Upper lobe of left lung (tissue), 4 donors: ENCODE data around the gene SDR39U1.

Source experiments
- POLR2A ChIP-seq, 4 donors: fragments of 450-650 bp; IDR thresholded peaks; one replicate each; pipeline ENCODE4 v1.5.1; 2016 to 2017; ENCODE audit warnings: antibody characterized with exemption in 4 of 4, mild to moderate bottlenecking in 2 of 4
- POLR2AphosphoS5 ChIP-seq, 2 donors: sonication (generic); formaldehyde crosslinking; IDR thresholded peaks; one replicate each; pipeline ENCODE4 v1.5.1; 2017; ENCODE audit warnings: antibody characterized with exemption in 2 of 2
- TF ChIP-seq, protein P1 (sequence below), 6 experiments: fragments of 450-650 bp in 4 of 6; fragments of 200-600 bp in 2 of 6; sonication (generic) in 2 of 6; IDR thresholded peaks; one replicate each; pipeline ENCODE4 v1.5.1; 2016 to 2019; ENCODE audit warnings: antibody characterized with exemption in 6 of 6

GRCh38 chr14:24430682-24431568 lies 11.7 kb downstream of the SDR39U1 start:
- TF ChIP-seq POLR2AphosphoS5 (IDR thresholded peaks at IDR 0.05) (peak in 1 of 2 donors; percentile 39), POLR2A (IDR thresholded peaks at IDR 0.05) (no peak)
- TF ChIP-seq, protein P1, sequence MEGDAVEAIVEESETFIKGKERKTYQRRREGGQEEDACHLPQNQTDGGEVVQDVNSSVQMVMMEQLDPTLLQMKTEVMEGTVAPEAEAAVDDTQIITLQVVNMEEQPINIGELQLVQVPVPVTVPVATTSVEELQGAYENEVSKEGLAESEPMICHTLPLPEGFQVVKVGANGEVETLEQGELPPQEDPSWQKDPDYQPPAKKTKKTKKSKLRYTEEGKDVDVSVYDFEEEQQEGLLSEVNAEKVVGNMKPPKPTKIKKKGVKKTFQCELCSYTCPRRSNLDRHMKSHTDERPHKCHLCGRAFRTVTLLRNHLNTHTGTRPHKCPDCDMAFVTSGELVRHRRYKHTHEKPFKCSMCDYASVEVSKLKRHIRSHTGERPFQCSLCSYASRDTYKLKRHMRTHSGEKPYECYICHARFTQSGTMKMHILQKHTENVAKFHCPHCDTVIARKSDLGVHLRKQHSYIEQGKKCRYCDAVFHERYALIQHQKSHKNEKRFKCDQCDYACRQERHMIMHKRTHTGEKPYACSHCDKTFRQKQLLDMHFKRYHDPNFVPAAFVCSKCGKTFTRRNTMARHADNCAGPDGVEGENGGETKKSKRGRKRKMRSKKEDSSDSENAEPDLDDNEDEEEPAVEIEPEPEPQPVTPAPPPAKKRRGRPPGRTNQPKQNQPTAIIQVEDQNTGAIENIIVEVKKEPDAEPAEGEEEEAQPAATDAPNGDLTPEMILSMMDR (IDR thresholded peaks at IDR 0.05): no peak
